SU-DHL-6 (cell line): ENCODE measurements around the gene TBCK.

Source experiments
- CTCF ChIP-seq: fragments of 200-600 bp; sonication (generic); IDR thresholded peaks from one replicate; pipeline ENCODE4 v1.5.1; 2017; ENCODE audit warnings: antibody characterized with exemption, mild to moderate bottlenecking, low read length, moderate library complexity; ENCODE audit not compliant: insufficient read depth, poor library complexity, severe bottlenecking
- EZH2phosphoT487 ChIP-seq: fragments of 200-600 bp; sonication (generic), shearing (Covaris generic); conservative IDR thresholded peaks from 2 replicates; pipeline ENCODE4 v1.6.1; 2018; ENCODE audit warnings: mild to moderate bottlenecking, antibody characterized with exemption, low read length, moderate library complexity, mixed read lengths

- TF ChIP-seq EZH2phosphoT487: no peak
- no peak for TF ChIP-seq CTCF
These were observed 278.0 kb downstream of the TBCK start for GRCh38 chr4:106038012-106038411.
